SK-N-SH treated with all-trans-retinoic acid at 6 μM for 48 hours (cell line): ENCODE results near the gene HHAT.

Source experiments
- ARNTL ChIP-seq: fragments of 450-650 bp; formaldehyde crosslinking; IDR thresholded peaks from 2 replicates; pipeline ENCODE4 v1.5.0; 2020; ENCODE audit warnings: low read depth, mild to moderate bottlenecking, moderate library complexity, borderline replicate concordance
- CREB5 ChIP-seq: fragments of 250-450 bp; sonication (Bioruptor Pico); IDR thresholded peaks from 2 replicates; pipeline ENCODE4 v1.5.1; 2020; ENCODE audit warnings: low read depth, mild to moderate bottlenecking, moderate library complexity
- CSDC2 ChIP-seq: fragments of 250-450 bp; sonication (Bioruptor Pico); IDR thresholded peaks from 2 replicates; pipeline ENCODE4 v1.5.0; 2020; ENCODE audit warnings: mild to moderate bottlenecking, moderate library complexity
- ESRRG ChIP-seq: fragments of 250-450 bp; sonication (Bioruptor Pico); IDR thresholded peaks from 2 replicates; pipeline ENCODE4 v1.6.1; 2021; ENCODE audit warnings: mild to moderate bottlenecking
- ISL1 ChIP-seq: fragments of 250-450 bp; sonication (Bioruptor Pico); IDR thresholded peaks from 2 replicates; pipeline ENCODE4 v2.1.2; 2022; ENCODE audit warnings: mild to moderate bottlenecking, moderate library complexity
- PATZ1 ChIP-seq: fragments of 250-450 bp; sonication (Bioruptor Pico); IDR thresholded peaks from 2 replicates; pipeline ENCODE4 v1.8.0; 2020; ENCODE audit warnings: mild to moderate bottlenecking, moderate library complexity, borderline replicate concordance
- POU6F1 ChIP-seq: fragments of 250-450 bp; sonication (Bioruptor Pico); IDR thresholded peaks from 2 replicates; pipeline ENCODE4 v1.8.0; 2021; ENCODE audit warnings: low read depth, mild to moderate bottlenecking, moderate library complexity, borderline replicate concordance
- PPARA ChIP-seq: fragments of 250-450 bp; sonication (Bioruptor Pico); IDR thresholded peaks from 2 replicates; pipeline ENCODE4 v1.5.0; 2020; ENCODE audit warnings: mild to moderate bottlenecking, borderline replicate concordance
- SNAI2 ChIP-seq: fragments of 250-450 bp; sonication (Bioruptor Pico); IDR thresholded peaks from 2 replicates; pipeline ENCODE4 v1.5.0; 2020; ENCODE audit warnings: mild to moderate bottlenecking, moderate library complexity
- TSHZ2 ChIP-seq: fragments of 250-450 bp; sonication (Bioruptor Pico); IDR thresholded peaks from 2 replicates; pipeline ENCODE4 v1.5.0; 2020; ENCODE audit warnings: mild to moderate bottlenecking, moderate library complexity
- ZC3H10 ChIP-seq: fragments of 250-450 bp; sonication (Bioruptor Pico); IDR thresholded peaks from 2 replicates; pipeline ENCODE4 v1.5.1; 2021; ENCODE audit warnings: mild to moderate bottlenecking, moderate library complexity
- ZFP30 ChIP-seq: fragments of 450-650 bp; formaldehyde crosslinking; IDR thresholded peaks from 2 replicates; pipeline ENCODE4 v1.5.0; 2022; ENCODE audit warnings: mild to moderate bottlenecking, moderate library complexity
- ZNF8 ChIP-seq: fragments of 450-650 bp; formaldehyde crosslinking; IDR thresholded peaks from 2 replicates; pipeline ENCODE4 v1.5.0; 2020; ENCODE audit warnings: mild to moderate bottlenecking, moderate library complexity

GRCh38 chr1:210371916-210372315 is 43.2 kb downstream of the HHAT start:
- TF ChIP-seq PPARA = no peak
- TF ChIP-seq PATZ1 (CRISPR knock-in tag) = no peak
- no peak for TF ChIP-seq TSHZ2 (CRISPR knock-in tag)
- no peak for TF ChIP-seq ISL1 (CRISPR knock-in tag)
- TF ChIP-seq ZFP30 (CRISPR knock-in tag) = no peak
- no peak for TF ChIP-seq ZNF8
- no peak for TF ChIP-seq CREB5
- no peak for TF ChIP-seq POU6F1 (CRISPR knock-in tag)
- TF ChIP-seq ARNTL (CRISPR knock-in tag) = no peak
- no peak for TF ChIP-seq CSDC2 (CRISPR knock-in tag)
- no peak for TF ChIP-seq ZC3H10
- TF ChIP-seq ESRRG (CRISPR knock-in tag) = no peak
- no peak for TF ChIP-seq SNAI2 (CRISPR knock-in tag)
